Measurements from ENCODE around the gene XPR1.

The XPR1 gene

DNA sequence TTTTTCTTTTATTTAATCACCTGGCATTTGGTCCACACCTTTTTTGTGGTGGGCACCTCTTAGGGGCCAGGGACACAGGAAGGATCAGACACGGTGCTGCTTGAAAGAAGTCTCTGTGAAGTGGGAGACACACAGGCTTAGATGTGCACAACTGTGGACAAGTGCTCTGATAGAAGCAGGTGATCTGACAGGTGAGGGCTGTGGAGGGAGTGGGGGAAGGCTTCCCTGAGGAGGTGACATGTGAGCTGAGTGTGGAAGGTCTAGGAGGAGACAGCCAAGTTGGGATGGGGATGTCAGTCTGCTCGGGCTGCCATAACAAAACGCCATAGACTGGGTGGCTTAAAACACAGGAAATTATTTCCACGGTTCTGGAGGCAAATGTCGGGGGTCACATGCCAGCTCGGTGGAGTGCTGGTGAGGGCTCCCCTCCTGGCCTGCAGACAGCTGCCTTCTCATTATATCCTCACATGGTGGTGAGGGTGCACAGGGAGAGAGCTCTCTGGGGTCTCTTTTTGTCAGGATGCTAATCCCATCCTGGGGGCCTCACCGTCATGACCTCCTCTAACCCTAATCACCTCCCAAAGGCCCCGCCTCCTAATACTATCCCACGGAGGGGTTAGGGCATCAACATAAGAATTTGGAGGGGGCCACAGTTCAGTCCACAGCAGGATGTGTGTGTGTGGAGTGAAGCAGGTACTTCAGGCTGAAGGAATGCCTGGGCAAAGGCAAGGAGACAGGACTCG is 275.7 kb downstream of the XPR1 start:
- no peak for FAIRE-seq
- DNase-seq (ENCODE audit: extremely low spot score, insufficient read length, low read depth), result no peak

DNA sequence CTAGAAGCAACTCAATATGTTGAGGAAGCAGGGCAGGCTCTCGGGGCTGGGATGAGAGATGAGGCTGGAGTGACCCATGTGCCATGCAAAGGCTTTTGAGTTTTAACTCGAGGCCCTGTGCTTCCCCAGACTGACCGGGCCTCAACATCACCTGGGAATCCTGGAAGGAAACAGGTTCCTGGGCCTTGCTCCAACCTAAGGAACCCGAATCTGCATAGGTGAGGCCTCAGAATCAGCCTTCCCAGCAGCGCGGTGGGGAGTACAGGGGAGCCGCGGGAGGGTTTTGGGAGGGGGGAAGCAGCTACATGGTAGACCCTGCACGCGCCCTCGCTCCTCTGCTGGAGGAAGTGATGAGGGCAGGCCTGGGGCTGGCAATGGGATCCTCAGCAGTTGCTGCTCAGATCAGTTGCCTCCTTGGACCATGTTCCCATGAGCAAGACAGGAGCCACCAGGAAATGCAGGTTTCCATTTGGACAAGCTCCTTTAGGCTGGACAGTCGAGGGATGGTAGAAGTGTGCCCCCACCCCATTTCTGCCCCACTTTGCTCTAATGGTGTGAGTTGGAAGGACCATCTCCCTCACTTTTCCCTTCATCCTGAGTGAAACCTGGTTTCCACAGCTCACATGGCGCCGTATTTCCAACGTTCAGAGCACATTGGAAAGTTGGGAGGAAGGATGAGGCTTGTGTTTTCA is 276.4 kb downstream of the XPR1 start:
- FAIRE-seq, result no peak
- DNase-seq (ENCODE audit: extremely low spot score, insufficient read length, low read depth), result no peak

DNA sequence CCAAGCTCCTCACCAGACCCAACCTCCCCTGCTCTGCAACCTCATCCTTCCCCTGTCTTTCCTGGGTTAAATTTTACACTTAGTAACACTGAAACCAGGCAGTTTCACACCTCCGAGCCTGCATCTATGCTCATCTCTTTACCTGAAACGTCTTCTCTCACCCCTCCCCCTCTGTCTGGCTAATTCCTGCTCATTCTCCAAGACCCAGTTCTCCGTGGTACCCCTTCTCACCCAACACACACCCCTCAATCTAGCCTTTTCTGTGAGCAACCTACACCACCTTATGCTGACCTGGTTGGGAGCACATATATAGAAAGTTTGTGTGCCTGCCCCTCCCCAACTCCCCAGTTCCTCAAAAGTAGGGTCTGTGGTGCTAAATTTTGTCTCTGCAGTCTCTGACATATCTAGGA is 277.2 kb downstream of the XPR1 start:
- DNase-seq (ENCODE audit: extremely low spot score, insufficient read length, low read depth) (no peak), FAIRE-seq (peak; percentile 95)

DNA sequence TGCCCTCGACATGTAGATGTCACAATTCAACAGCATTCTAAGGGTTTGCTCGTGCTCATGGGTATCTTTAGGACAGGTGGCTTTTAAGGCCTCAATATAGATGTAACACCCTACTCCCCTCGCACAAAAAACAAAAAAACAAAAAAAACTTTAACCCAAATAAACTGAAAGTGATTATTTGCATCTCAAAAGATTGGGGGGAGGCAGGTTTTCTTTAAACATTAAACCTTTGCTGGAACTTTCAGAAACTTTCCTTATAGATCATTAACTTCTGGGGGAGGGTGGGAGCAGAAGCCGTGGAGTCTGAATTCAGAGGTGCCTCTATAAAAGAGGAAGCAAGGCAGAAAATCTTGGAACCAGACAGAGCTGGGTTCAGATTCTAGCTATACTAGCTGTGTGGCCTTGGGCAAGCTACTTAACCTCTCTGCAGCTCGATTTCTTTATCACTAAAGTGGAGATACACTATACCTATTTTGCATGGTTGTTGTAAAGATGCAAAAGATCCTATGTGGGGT is 277.7 kb downstream of the XPR1 start:
- FAIRE-seq (no peak), DNase-seq (ENCODE audit: extremely low spot score, insufficient read length, low read depth) (peak; percentile 70)

DNA sequence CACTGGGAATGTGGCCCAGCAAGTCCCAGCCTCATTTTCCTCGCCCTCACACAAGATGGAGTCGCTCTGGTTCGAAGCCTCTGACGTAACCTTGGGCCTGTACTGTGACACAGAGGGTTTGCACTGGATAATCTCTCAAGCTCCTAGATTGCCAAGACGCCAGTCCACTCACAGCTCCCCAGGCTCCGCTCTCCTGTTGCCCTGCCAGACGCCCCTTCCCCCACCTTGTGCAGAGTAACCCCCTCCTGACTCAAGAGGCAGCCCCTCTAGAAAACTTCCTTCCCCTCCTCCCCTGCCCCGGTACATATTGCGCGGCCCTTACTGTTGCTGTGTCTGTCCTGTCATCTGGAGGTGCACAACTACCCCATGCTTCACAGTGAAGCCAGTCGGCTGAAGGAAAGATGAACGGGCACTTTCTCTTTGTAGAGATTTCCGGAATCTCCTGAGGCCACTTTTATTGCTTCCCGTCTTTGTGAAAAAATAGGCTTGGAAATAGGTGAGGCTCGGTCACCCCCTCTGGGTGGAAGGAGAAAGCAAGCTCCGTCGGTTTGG is 279.9 kb downstream of the XPR1 start:
- peak; percentile 75 for FAIRE-seq
- no peak for DNase-seq (ENCODE audit: extremely low spot score, insufficient read length, low read depth)

DNA sequence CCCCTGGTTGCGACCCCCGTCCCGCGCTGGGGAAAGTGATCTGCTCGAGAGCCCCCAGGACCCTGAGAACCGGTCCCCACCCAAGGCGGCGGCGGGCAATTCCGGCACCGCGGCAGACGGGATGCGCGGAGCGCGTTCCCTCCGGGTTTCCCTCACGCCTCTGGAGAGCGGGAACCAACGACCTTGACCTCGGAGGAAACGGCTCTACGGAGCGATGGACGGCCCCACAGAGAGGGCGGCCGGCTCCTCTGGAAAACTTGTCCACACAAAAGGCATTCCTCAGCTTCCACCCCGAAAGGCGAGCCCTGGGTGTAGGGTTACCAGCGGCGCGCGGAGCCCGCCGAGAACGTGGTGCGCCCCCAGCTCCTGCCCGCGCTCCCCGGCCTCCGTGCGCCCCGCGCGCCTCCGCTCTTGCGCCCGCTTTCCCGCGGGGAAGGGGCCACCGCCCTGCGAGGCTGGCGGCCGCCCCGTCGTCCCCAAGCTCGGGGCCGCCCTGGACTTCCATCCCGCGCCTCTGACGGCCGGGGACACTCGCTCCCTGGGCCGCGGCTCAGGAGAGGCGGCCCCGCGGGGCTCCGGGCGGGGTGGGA is 280.5 kb downstream of the XPR1 start:
- FAIRE-seq, result peak; percentile 12

DNA sequence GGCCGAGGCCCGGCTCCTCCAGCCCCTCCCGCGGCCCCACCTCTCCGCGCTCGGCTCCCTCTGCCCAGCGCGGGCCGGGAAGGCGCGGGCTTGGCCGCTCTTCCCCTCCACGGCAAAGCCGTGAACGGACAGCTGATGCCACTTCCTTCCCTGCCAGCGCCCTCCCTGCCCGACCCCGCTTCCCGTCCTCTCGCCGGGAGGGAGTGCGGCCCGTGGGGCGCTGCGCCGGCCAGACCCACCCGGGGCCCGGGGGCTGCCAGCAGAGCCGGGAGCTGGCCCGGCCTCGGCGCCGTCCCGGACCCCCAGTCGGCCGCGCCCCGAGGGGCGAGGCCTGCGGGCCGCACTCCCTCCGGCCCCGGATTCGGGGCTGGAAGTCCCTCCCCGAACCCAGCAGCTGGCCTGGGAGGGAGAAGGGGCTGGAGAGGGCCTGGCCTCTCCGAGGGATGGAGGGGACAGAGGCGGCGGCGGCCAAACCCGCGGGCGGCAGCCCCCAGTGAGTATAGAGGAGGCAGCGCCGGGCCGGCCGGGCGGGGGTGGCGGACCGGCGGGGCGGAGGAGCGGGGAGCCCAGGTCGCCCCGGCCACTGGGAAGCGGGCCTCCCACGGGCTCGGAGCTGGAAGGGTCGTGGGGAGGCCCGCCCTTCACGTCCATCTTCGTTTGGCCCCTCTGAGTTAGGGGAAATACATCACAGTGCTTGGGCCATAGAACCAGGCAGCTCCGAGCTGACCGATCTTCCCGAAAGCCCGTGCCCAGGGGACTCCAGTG is 281.2 kb downstream of the XPR1 start, which contains the start of gene KIAA1614:
TSS of gene KIAA1614 (plus strand) at position 97 of the 765 bp plus-strand sequence. CDS start at position 444, 347 bp downstream.
- no peak for DNase-seq (ENCODE audit: extremely low spot score, insufficient read length, low read depth)
- no peak for FAIRE-seq

More for the DNA sequence above, 280.5 kb downstream of the XPR1 start:
- no peak for DNase-seq (ENCODE audit: extremely low spot score, insufficient read length, low read depth)

DNA sequence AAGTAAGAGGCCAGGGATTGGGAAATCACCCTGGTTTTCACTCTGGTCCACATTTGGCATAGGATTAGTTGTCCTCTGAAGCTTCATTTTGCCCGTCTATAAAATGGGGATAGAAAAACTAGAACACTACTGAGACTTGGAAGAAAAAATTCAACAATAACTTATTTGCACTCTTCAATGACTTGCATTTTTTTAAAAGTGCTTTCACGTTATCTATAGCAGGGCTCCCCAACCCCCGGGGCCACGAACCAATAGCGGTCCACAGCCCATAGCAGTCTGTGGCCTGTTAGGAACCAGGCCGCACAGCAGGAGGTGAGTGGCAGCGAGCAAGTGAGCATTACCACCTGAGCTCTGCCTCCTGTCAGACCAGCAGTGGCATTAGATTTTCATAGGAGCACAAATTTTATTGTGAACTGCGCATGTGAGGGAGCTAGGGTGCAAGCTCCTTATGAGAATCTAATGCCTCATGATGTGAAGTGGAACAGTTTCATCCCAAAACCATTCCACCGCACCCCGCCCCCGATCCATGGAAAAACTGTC is 283.7 kb downstream of the XPR1 start:
- FAIRE-seq (no peak), DNase-seq (ENCODE audit: extremely low spot score, insufficient read length, low read depth) (no peak)

DNA sequence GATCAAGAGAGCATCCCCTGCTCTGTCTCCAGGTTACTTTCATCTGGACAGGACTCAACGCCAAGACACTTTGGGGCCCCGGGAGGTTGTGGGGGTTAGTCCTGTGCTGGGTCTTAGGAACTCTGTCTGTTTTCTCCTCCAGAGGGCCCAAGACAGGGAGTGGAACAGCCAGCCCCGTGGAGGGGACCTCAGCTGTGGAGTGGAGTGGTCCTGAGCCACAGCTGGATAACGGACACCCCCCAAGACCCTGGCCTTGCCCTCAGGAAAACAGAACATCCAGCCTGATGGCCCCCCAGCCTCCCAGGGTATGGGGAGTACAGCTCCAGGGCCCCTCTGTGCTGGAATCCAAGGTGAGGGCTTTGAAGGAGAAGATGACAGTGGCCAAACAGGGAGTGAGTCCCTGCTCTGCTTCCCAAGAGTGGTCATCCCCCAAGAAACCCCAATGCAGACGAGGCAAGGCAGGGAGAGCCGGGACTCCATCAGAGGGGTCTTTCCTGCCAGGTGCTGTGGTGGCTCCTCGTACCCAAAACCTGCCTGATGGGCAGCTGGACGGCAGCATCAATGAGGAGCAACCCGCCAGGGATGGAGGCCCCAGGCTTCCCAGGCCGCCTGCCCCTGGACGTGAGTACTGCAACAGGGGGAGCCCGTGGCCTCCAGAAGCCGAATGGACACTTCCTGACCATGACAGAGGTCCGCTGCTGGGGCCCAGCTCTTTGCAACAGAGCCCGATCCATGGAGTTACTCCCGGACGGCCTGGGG is 284.4 kb downstream of the XPR1 start:
- no peak for FAIRE-seq
- no peak for DNase-seq (ENCODE audit: extremely low spot score, insufficient read length, low read depth)

DNA sequence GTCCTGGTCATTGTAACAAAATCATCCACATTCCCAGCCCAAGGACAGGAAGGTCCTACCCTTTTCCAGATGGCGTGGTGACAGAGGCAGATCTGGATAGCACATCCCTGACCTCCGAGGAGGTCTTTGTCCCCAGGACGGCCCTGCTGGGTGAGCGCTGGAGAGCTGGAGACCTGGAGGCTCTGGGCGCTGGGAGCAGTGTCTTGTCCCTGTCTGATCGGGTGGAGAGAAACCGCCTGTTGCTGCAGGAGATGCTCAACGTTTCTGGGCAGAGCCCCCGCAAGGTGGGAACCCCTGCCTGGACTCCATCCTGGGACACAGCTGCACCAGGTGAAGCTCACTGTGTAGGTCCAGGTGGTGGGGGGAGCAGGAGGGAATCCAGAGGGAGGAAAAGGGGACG is 284.9 kb downstream of the XPR1 start:
- no peak for FAIRE-seq
- DNase-seq (ENCODE audit: extremely low spot score, insufficient read length, low read depth), result no peak

DNA sequence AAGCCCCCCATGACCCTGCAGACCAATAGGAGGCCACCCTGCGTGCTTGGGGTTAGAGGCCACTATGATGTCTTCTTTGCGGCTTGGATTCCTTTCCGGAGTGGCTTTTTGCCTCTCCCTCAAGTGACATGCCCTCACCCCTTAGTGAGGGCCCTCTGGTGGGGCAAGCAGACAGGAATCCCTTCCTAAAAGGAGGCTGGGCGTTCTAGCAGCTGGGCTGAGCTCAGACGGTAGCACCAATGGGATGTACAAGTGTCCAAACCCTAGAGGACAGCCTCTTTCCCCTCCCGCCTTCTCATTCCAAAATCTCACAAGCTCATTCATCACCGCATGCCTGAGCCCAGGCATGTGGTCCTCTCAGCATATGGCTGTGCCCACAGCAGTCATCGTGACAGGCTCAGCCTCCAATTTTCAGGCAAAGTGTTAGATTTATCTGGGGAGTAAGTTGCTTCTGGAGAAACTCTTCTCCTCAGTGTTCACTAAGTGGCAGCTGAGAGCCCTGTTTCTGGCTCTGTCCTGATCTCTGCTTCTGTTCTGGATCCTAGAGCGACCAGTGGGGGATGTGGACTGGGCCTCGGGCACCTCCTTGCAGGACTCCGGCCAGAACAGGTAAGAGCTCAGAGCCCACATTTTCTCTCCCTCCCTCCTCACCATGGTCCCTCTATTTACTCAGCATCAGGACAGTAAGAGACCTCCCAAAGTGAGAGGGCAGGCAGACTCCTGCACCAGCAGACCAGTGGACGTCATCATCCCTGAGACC is 285.7 kb downstream of the XPR1 start:
- DNase-seq (ENCODE audit: extremely low spot score, insufficient read length, low read depth) (no peak), FAIRE-seq (no peak)

DNA sequence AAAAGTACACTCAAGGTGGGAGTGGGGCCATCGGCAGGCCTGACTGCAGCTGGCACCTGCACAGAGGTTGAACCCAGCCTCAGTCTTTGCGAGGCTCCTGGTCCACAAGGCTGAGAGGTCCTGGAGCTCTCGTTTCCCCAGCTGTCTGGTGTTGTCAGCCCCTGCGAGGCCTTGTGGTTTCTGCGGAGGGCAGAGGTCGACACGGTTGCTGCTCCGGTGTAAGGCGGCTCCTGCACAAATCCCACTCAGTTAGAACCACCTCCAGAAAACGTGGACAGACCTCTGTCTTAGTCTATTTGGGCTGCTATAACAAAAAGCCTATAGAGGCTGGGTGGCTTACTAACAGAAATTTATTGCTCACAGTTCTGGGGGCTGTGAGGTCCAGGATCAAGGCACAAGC is 286.7 kb downstream of the XPR1 start:
- DNase-seq (ENCODE audit: extremely low spot score, insufficient read length, low read depth) (no peak), FAIRE-seq (peak; percentile 61)

DNA sequence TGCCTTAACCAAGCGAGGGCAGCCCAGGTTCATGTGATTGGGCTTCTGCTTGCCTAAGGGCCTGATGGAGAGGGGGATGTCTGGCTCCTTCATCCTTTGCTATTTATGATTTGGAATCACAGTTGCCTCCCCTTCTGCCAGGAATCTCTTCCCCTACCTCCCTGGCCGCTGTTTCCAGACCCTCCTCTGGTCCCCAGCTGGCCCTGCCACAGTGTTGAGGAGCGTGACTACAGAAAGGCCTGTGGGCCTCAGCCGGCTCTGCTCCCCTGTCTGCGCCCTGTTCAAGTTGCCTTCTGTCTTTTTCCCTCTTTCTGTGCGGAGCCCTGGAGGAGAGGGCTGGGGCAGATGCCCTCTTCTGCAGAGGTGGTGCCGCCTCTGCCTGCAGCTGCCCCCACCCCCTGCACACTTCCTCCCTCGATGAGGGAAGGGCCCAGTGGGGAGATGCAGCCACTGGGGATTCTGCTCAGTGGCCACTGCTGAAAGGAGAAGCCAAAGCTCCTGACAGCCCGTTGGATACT is 287.4 kb downstream of the XPR1 start:
- no peak for FAIRE-seq
- no peak for DNase-seq (ENCODE audit: extremely low spot score, insufficient read length, low read depth)

DNA sequence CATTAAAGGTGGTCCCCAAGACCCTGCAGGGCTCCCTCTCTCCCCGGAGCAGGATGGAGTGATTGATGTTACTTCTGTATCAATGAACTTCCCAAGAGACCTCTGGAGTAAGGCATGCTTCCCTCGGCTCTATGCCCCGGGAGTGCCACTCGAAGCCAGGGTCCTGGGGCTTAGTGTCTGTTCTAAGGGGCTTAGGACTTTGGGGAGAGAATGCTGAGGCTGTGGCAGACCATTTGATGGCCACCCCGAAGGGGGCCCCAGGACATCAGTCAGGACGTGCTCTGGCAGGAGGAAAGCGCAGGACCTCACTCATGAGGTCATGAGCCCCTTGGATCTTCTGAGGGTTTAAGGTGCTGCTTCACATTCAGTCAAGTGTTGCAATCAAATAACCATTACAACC is 288.4 kb downstream of the XPR1 start:
- DNase-seq (ENCODE audit: extremely low spot score, insufficient read length, low read depth), result no peak
- no peak for FAIRE-seq

DNA sequence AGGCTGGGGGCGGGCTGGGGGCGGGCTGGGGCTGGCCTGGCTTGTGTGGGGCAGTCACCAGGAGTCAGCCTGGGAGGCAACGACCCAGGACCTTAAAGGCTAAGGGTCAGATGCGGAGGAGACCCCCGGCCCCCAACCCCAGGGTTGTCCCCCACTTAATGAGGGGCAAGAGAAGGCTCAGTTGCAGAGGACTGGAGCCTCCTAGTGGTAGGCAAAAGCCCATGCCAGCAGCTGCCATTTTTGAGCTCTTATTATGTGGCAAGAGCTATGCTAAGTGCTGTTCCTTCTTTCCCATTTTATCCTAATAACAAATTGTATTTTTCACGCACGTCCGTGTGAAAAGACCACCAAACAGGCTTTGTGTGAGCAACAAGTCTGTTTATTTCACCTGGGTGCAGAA is 288.9 kb downstream of the XPR1 start:
- DNase-seq (ENCODE audit: extremely low spot score, insufficient read length, low read depth) (no peak), FAIRE-seq (peak; percentile 56)

DNA sequence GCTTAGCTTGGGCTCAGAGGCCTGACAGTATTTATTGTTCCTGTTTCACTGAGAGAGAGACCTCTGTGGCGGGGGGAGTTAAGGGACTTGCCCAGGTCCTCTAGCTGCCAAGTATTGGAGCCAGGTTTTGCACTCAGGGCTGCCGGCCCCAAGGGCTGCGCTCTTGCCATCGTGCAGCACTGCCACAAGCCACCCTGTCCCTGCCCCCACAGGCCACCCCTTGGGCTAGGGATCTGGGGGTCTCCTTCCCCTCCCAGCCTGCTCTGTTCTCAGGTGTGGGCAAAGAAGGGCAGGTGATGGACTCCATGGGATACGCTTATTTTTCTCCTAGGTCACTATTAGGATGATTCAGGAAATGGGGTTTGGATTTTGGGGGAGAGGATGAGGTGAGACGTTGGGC is 289.6 kb downstream of the XPR1 start:
- no peak for FAIRE-seq
- no peak for DNase-seq (ENCODE audit: extremely low spot score, insufficient read length, low read depth)

DNA sequence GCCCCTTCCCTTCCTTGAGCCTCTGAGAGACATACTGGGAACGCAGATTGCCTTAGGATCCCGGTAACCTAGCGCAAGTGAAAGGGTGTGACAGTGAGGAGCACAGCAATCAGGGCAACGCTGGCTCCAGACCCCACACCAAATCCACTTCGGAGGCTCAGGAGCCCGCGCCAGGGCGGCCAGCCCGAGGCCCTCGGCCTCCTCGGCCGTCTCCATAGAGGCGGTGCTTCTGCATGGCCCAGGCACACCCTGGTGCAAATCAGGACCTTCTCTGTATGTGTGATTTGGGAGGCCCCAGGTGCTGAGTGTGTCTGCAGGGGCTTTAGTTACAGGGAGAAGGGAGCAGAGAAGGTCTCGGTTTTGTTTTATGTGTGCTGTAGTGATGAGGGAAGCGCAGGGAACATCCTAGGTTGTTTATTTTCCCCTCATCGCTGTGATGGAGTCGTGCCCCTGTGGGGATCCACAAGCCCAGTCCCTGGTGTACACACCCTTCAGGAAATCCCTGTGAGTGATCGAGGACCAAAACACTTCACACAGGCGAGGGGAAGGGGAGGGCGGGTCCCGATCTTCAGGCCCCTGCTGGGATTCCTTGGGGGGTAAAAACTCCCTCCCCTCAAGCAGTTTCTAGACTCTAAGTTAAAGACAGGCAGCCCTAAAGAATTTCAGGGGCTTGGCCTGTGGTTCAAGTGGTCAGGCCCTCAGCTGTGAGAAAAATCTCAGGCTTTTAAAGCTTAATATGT is 290.2 kb downstream of the XPR1 start:
- DNase-seq (ENCODE audit: extremely low spot score, insufficient read length, low read depth) (no peak), FAIRE-seq (no peak)
